Activated naive CD4-positive, alpha-beta T cell treated with anti-CD3 and anti-CD28 coated beads, Interleukin-2, amount 50 U/mL, for 24 hours (primary cell): ENCODE measurements around the gene AMZ1.

Experiments
- H3K27ac Mint-ChIP-seq: one replicate; pipeline ENCODE4 v1.8.0; 2021; ENCODE audit warnings: mild to moderate bottlenecking, mixed read lengths
- H3K27me3 Mint-ChIP-seq: one replicate; pipeline ENCODE4 v1.8.0; 2021; ENCODE audit warnings: mixed read lengths
- H3K36me3 Mint-ChIP-seq: one replicate; pipeline ENCODE4 v1.8.0; 2021; ENCODE audit warnings: mixed read lengths
- H3K4me1 Mint-ChIP-seq: one replicate; pipeline ENCODE4 v1.8.0; 2021; ENCODE audit warnings: mixed read lengths
- H3K4me3 Mint-ChIP-seq: one replicate; pipeline ENCODE4 v1.8.0; 2021; ENCODE audit warnings: mild to moderate bottlenecking, mixed read lengths
- H3K9me3 Mint-ChIP-seq: one replicate; pipeline ENCODE4 v1.8.0; 2021; ENCODE audit warnings: mixed read lengths

AMZ1 gene

DNA sequence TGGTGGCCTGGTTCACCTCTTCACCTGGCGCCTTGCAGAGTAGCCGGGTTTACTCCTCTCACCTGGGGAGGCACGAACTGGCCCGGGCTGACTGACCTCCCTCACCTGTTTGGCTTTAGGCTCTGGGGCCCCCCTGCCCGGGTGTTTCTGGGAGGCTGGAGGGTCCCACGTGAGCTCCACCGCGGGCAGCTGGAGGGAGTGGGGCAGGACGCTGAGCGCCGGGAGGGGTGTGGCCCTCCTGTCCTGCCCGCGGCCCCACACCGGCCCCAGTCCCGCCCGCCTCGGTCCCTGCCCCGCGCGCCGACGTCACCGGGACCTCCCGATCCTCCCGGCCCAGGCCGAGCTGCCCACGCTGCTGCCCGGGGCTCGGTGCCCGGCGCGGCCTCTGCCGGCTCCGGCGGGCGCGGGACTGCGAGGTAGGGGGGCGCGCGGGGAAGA is at the start of gene AMZ1:
TSS of gene AMZ1 (plus strand) at position 322 of the 438 bp plus-strand sequence. CDS start 12,250 bp downstream, outside the sequence.
- H3K27me3 Mint-ChIP-seq = peaks cover 18% of the 10 kb centered on the region
- no peaks in the 10 kb centered on the region for H3K36me3 Mint-ChIP-seq
- H3K4me3 Mint-ChIP-seq = no peak within 1 kb of the TSS
- peaks cover 8% of the 10 kb centered on the region for H3K4me1 Mint-ChIP-seq
- H3K9me3 Mint-ChIP-seq = no peaks in the 10 kb centered on the region
- H3K27ac Mint-ChIP-seq = no peak within 1 kb of the TSS

GRCh38 chr7:2638224-2638991 is 49.6 kb upstream of the AMZ1 start:
- no peak overlapping the region for H3K27ac Mint-ChIP-seq
- no peak overlapping the region for H3K4me3 Mint-ChIP-seq
- H3K9me3 Mint-ChIP-seq = no peaks in the 10 kb centered on the region
- no peaks in the 10 kb centered on the region for H3K36me3 Mint-ChIP-seq
- no peaks in the 10 kb centered on the region for H3K27me3 Mint-ChIP-seq
- H3K4me1 Mint-ChIP-seq = peaks cover 8% of the 10 kb centered on the region

DNA sequence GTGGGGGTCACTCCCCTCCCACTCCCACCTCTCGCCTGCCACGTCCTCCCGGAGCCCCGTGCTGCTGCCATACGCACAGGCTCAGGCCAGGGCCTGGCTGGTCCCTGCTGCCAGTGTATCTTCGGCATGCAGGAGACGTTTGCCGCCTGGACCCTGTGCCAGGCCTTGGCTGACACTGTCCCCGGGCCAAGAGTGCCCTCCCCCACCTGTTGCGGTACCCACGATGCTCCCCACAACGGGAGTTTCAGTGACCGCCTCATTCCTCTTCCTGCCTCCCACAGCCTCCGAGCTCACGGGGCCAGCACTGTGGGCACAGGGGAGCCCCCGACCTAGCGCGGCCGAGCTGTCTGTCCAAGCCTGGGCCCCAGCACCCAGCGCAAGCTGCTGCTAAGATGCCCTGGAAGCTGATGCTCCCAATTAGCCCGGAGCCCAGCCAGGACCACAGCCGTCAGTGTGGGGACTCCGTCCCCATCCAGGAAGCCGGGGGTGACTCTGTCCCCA is 48.8 kb upstream of the AMZ1 start:
- H3K27ac Mint-ChIP-seq = no peak overlapping the region
- no peaks in the 10 kb centered on the region for H3K36me3 Mint-ChIP-seq
- no peaks in the 10 kb centered on the region for H3K27me3 Mint-ChIP-seq
- H3K9me3 Mint-ChIP-seq = no peaks in the 10 kb centered on the region
- no peak overlapping the region for H3K4me3 Mint-ChIP-seq
- H3K4me1 Mint-ChIP-seq = peaks cover 2% of the 10 kb centered on the region

- no peaks in the 10 kb centered on the region for H3K27me3 Mint-ChIP-seq
- H3K4me1 Mint-ChIP-seq = peaks cover 7% of the 10 kb centered on the region
- H3K9me3 Mint-ChIP-seq = no peaks in the 10 kb centered on the region
- no peak overlapping the region for H3K4me3 Mint-ChIP-seq
- no peak overlapping the region for H3K27ac Mint-ChIP-seq
- H3K36me3 Mint-ChIP-seq = no peaks in the 10 kb centered on the region
Observed at GRCh38 chr7:2639695-2640481, 48.1 kb upstream of the AMZ1 start.

DNA sequence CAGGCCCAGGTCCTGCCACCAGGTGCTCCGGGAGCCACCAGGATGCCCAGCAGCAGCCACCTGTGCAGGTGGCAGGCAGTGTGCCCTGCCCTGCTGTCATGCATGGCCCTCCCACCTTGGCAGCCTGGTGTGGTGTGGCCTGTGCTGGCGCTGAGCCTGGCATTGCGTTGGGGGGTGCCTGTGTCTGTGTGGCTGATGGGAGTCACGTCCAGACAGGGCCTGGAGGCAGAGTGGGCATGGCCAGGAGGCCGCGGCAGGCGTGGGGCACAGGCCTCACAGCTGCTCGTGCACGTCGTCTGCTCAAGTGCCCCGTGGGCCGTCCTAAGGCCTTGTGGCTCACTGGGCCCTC is 47.5 kb upstream of the AMZ1 start:
- Mint-ChIP-seq H3K27me3 (no peaks in the 10 kb centered on the region), H3K9me3 (no peaks in the 10 kb centered on the region), H3K4me1 (peaks cover 13% of the 10 kb centered on the region), H3K27ac (no peak overlapping the region), H3K36me3 (no peaks in the 10 kb centered on the region), H3K4me3 (no peak overlapping the region)

GRCh38 chr7:2640846-2641316 is 47.1 kb upstream of the AMZ1 start:
- Mint-ChIP-seq H3K4me1 (peaks cover 16% of the 10 kb centered on the region), H3K4me3 (no peak overlapping the region), H3K27ac (no peak overlapping the region)

GRCh38 chr7:2641406-2642393 is 46.3 kb upstream of the AMZ1 start:
- no peaks in the 10 kb centered on the region for H3K36me3 Mint-ChIP-seq
- H3K4me3 Mint-ChIP-seq = no peak overlapping the region
- peaks cover 16% of the 10 kb centered on the region for H3K4me1 Mint-ChIP-seq
- H3K27me3 Mint-ChIP-seq = no peaks in the 10 kb centered on the region
- H3K9me3 Mint-ChIP-seq = no peaks in the 10 kb centered on the region
- H3K27ac Mint-ChIP-seq = no peak overlapping the region

More at GRCh38 chr7:2640846-2641316, 47.1 kb upstream of the AMZ1 start:
- Mint-ChIP-seq H3K36me3 (no peaks in the 10 kb centered on the region), H3K27me3 (no peaks in the 10 kb centered on the region), H3K9me3 (no peaks in the 10 kb centered on the region)

GRCh38 chr7:2643386-2644219 is 44.4 kb upstream of the AMZ1 start:
- H3K27ac Mint-ChIP-seq = no peak overlapping the region
- peaks cover 16% of the 10 kb centered on the region for H3K4me1 Mint-ChIP-seq
- no peaks in the 10 kb centered on the region for H3K36me3 Mint-ChIP-seq
- H3K27me3 Mint-ChIP-seq = no peaks in the 10 kb centered on the region
- H3K4me3 Mint-ChIP-seq = no peak overlapping the region
- H3K9me3 Mint-ChIP-seq = no peaks in the 10 kb centered on the region

DNA sequence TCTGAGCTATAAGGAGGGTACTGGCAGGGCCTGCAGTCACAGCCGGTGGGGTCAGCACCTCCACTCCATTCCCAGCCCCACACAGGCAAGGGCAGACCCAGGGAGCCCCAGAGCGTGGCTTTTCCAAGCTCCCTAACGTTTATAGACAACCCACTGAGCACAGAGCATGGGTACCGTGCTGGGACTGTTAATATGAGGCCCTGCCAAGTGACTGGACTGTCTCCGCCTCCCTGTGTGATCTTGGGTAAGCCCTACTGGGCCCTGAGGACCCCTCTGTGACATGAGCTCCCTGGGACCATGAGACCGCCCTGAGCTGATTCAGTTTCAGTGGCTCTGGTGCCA is 43.8 kb upstream of the AMZ1 start:
- Mint-ChIP-seq H3K9me3 (no peaks in the 10 kb centered on the region), H3K27me3 (no peaks in the 10 kb centered on the region), H3K36me3 (no peaks in the 10 kb centered on the region), H3K4me3 (no peak overlapping the region), H3K4me1 (peaks cover 16% of the 10 kb centered on the region), H3K27ac (no peak overlapping the region)

DNA sequence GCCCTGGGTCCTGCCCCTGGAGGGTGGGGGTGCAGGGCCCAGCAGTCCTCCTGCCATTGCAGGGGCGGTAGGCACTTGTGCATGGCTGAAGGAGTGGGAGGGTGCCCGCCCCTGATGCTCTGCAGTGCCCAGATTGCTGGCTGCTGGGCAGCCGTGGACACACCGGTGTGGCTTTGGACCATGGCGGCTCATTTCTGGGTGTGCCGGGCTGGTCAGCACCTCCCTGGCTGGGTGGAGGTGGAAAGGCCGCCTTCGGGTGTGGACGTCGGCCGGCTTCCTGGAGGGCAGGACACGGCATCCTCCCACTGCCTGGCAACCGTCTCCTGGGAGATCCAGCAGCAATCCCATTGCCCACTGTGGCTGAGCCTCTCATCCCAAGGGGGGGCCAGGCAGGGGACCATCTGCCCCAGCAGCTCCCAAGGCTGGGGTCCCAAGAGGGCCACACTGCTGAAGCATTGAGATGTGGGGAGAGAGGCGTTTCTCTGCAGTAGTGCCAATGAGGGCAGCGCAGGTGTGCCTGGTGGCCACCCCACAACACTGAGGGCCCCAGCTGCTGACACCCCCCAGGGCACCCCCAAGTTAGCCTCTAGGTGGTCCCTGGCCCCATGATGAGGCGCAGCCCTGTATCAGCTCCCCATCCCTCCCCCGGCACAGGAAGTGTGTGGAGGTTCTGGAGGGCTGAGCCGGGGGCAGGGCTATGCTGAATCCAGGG is 43.3 kb upstream of the AMZ1 start:
- Mint-ChIP-seq H3K36me3 (no peaks in the 10 kb centered on the region), H3K4me1 (peaks cover 16% of the 10 kb centered on the region), H3K27ac (peak overlapping the region; percentile 69), H3K27me3 (no peaks in the 10 kb centered on the region), H3K9me3 (no peaks in the 10 kb centered on the region), H3K4me3 (peak overlapping the region; percentile 74)

GRCh38 chr7:2645274-2645868 is 42.6 kb upstream of the AMZ1 start:
- H3K36me3 Mint-ChIP-seq = no peaks in the 10 kb centered on the region
- no peaks in the 10 kb centered on the region for H3K9me3 Mint-ChIP-seq
- peaks cover 16% of the 10 kb centered on the region for H3K4me1 Mint-ChIP-seq
- no peaks in the 10 kb centered on the region for H3K27me3 Mint-ChIP-seq
- H3K27ac Mint-ChIP-seq = no peak overlapping the region
- peak overlapping the region; percentile 74 for H3K4me3 Mint-ChIP-seq

- no peaks in the 10 kb centered on the region for H3K27me3 Mint-ChIP-seq
- H3K4me1 Mint-ChIP-seq = peaks cover 16% of the 10 kb centered on the region
- no peaks in the 10 kb centered on the region for H3K9me3 Mint-ChIP-seq
- H3K36me3 Mint-ChIP-seq = no peaks in the 10 kb centered on the region
- H3K4me3 Mint-ChIP-seq = no peak overlapping the region
- H3K27ac Mint-ChIP-seq = no peak overlapping the region
Observed at GRCh38 chr7:2646336-2646679, 41.7 kb upstream of the AMZ1 start.

- H3K36me3 Mint-ChIP-seq = no peaks in the 10 kb centered on the region
- H3K27ac Mint-ChIP-seq = no peak overlapping the region
- no peaks in the 10 kb centered on the region for H3K27me3 Mint-ChIP-seq
- no peaks in the 10 kb centered on the region for H3K9me3 Mint-ChIP-seq
- no peak overlapping the region for H3K4me3 Mint-ChIP-seq
- H3K4me1 Mint-ChIP-seq = peaks cover 16% of the 10 kb centered on the region
Observed at GRCh38 chr7:2646680-2647571, 41.1 kb upstream of the AMZ1 start.
